Ovary (tissue), 9 donors: ENCODE results near the gene ANKS1B. TPM values are rescaled to one million over a fixed set of nuclear protein-coding genes. Genes with fewer than 3 reads are reported as not detected.

Experiments
- DNase-seq, 5 donors: peaks; one replicate each; pipeline ENCODE4 v3.0.0-alpha.2; 2019 to 2020
- H3K27ac ChIP-seq, 2 donors: fragments of 200-600 bp; one replicate each; pipeline versions ENCODE4 v1.5.1 to v1.8.0; 2019 to 2022
- H3K27me3 ChIP-seq: fragments of 200-600 bp; one replicate; pipeline ENCODE4 v1.8.0; 2022
- H3K36me3 ChIP-seq: fragments of 200-600 bp; sonication (generic); one replicate; pipeline ENCODE4 v1.5.1; 2019
- H3K4me1 ChIP-seq: one replicate; pipeline ENCODE4 v1.8.1; 2013; ENCODE audit warnings: mild to moderate bottlenecking, moderate library complexity; ENCODE audit not compliant: insufficient read depth
- H3K4me3 ChIP-seq: fragments of 200-600 bp; sonication (generic); one replicate; pipeline ENCODE4 v1.5.1; 2017
- H3K9me3 ChIP-seq, 2 donors: fragments of 200-600 bp in 1 of 2; sonication (generic) in 1 of 2; one replicate each; pipeline versions ENCODE4 v1.5.1 to v1.8.1; 2013 to 2019; ENCODE audit warnings: mild to moderate bottlenecking in 1 of 2, moderate library complexity in 1 of 2
- EP300 ChIP-seq: sonication (generic); formaldehyde crosslinking; IDR thresholded peaks from one replicate; pipeline ENCODE4 v1.6.1; 2017; ENCODE audit warnings: antibody characterized with exemption
- POLR2A ChIP-seq: fragments of 450-650 bp; IDR thresholded peaks from one replicate; pipeline ENCODE4 v1.6.1; 2017; ENCODE audit warnings: antibody characterized with exemption, mild to moderate bottlenecking, moderate library complexity
- WGBS, 3 donors: extraction: QIAGEN DNeasy Blood & Tissue Kit in 1 of 3; methylation state at CpG; one replicate each; pipeline versions ENCODE4 v1.1.5 to v1.1.7; 2013 to 2017; 5-methylcytosine and 5-hydroxymethylcytosine counted together
- intact Hi-C, 4 donors: fragments of 100-400 bp; cut with DNase I; formaldehyde crosslinking; loops; one replicate each; pipeline versions ENCODE4 v1.11.0 to v1.15.1; 2022 to 2023
- polyA plus RNA-seq, 2 donors: library from polyadenylated mRNA; stranded (reverse); fragments of 200-250 nt in 1 of 2; fragments of 350-450 nt in 1 of 2; fragmentation: Illumina TruSeq in 1 of 2; extraction: RNeasy Lipid Tissue Mini Kit (QIAGEN cat#74804) in 1 of 2; gene quantifications; one replicate each; pipeline ENCODE4 v1.2.3, GENCODE V29; 2013 to 2014
- total RNA-seq, 7 donors: library from RNA; depleted of rRNA in 2 of 7; stranded (reverse); fragments of >200 nt in 2 of 7; fragmentation: NEBNext Ultra II Directional in 3 of 7; extraction: Animal tissue kit (Norgen Biotek cat#: 25700) in 3 of 7; gene quantifications; one replicate each; pipeline versions ENCODE4 v1.1.0 to v1.2.4, GENCODE V29; 2016 to 2023
- TF ChIP-seq, protein P1 (sequence below), 3 donors: fragments of 450-650 bp in 2 of 3; fragments of 200-600 bp in 1 of 3; IDR thresholded peaks; one replicate each; pipeline versions ENCODE4 v1.5.1 to v1.8.0; 2016 to 2022; ENCODE audit warnings: antibody characterized with exemption in 3 of 3, mild to moderate bottlenecking in 1 of 3
- donor health status: DM: no; HTN: no; CAD: no; lungs with moderate emphysema.
- donor health status: DM: no; HTN: no; CAD: no.
- donor health status: Bipolar disorder and iron deficiency.
- donor health status: DM: yes; HTN: yes; CAD: no.
- donor health status: DM: no; HTN: no; CAD: no.
- donor health status: DM: yes; HTN: yes; CAD: no.

The ANKS1B gene
- total and polyA plus RNA-seq, 9 donors = 0.80 to 34.9 (median 7.7) TPM

DNA sequence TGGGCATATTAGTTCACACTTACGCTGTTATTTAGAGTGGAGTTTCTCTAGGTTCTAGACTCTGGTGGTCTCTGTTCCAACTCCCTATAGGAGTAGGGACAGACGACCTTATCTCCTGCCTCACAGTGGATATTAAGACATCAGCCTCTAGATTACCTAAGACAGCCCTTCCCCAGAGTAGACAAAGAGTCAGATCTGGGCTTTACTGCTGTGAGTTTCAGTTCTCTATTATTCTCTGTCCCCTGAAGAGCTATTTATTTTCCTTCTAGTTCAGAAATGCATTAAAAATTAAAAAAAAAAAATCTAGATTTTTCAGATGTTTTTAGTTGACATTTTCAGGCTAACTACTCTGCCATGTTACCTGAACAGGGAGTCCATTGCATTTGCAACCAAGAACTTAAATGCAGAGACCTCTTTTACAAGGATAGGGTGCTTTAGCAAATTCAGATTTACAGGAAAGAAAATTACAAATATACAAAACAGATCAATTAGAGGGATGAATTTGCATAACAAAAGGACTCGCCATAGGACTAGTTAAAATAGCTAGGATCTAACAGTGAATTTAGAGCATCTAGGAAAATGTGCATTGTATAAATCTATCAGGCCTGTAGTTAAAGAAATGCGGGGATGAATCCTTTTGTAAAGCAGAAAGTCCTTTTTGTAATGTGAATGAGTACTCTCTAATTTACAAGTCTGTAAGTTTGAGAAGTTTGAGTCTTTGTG, 958.2 kb downstream of the ANKS1B start:
- Histone ChIP-seq H3K4me3 (no peak overlapping the region), H3K9me3 (no peaks in the 10 kb centered on the region), H3K27ac (no peak overlapping the region), H3K4me1 (no peaks in the 10 kb centered on the region), H3K27me3 (no peaks in the 10 kb centered on the region), H3K36me3 (no peaks in the 10 kb centered on the region)
- DNase-seq = no peak
- 84 to 87% (median 84%) methylated on average over 4 of the region's 4 CpGs for WGBS, 3 donors
- TF ChIP-seq EP300 (no peak), POLR2A (no peak)
- TF ChIP-seq, protein P1, sequence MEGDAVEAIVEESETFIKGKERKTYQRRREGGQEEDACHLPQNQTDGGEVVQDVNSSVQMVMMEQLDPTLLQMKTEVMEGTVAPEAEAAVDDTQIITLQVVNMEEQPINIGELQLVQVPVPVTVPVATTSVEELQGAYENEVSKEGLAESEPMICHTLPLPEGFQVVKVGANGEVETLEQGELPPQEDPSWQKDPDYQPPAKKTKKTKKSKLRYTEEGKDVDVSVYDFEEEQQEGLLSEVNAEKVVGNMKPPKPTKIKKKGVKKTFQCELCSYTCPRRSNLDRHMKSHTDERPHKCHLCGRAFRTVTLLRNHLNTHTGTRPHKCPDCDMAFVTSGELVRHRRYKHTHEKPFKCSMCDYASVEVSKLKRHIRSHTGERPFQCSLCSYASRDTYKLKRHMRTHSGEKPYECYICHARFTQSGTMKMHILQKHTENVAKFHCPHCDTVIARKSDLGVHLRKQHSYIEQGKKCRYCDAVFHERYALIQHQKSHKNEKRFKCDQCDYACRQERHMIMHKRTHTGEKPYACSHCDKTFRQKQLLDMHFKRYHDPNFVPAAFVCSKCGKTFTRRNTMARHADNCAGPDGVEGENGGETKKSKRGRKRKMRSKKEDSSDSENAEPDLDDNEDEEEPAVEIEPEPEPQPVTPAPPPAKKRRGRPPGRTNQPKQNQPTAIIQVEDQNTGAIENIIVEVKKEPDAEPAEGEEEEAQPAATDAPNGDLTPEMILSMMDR (IDR thresholded peaks at IDR 0.05) = no peak
- intact Hi-C loops = no loop called here

DNA sequence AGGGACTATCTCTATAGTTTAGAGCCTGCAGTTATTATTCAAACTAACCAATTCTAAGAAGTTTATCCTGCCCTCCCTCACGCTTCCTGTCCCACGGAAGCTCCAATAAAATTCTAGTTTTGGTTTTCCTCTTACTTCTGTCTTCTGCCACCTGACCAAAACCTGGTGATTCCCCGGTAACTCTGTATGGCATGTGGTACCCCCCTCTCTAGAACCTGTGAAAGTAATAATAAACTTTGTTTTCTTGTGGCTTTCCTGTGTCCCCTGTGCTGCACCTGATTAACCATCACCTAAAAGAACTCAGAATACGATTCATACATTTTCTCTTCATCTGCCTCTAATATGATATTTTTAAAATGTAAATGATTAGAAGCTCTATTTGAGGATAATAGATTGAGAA, 959.9 kb downstream of the ANKS1B start:
- Histone ChIP-seq H3K9me3 (no peaks in the 10 kb centered on the region), H3K27me3 (no peaks in the 10 kb centered on the region), H3K27ac (no peak overlapping the region), H3K4me1 (no peaks in the 10 kb centered on the region), H3K36me3 (no peaks in the 10 kb centered on the region), H3K4me3 (no peak overlapping the region)
- intact Hi-C loops = no loop called here
- DNase-seq = no peak
- TF ChIP-seq POLR2A = no peak
- TF ChIP-seq EP300 = no peak
- TF ChIP-seq, protein P1 (IDR thresholded peaks at IDR 0.05) = no peak
- WGBS, 3 donors = 86 to 93% (median 87%) methylated on average over 4 of the region's 4 CpGs

DNA sequence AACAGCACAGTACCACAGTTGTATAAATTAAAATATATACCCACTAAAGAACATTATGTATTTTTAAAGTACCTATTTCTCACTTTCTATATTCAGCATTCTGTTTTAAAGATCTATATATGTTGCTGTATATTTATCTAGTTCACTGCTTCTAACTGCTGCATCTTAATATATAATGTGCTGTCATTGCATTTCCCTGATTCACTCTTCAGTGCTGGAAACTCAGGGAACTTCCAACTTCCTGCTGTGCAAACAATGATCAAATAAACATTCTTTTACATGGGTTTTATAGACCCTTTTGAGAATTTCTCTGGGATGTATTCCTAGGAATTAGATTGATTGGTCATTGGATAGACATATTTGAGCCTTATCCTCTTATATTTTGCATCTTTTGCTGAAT, 960.5 kb downstream of the ANKS1B start:
- intact Hi-C loops = no loop called here
- no peak overlapping the region for H3K4me3 ChIP-seq
- no peaks in the 10 kb centered on the region for H3K36me3 ChIP-seq
- no peaks in the 10 kb centered on the region for H3K27me3 ChIP-seq
- TF ChIP-seq EP300 (no peak), POLR2A (no peak)
- TF ChIP-seq, protein P1 (IDR thresholded peaks at IDR 0.05) = no peak
- no peaks in the 10 kb centered on the region for H3K4me1 ChIP-seq
- no peak for DNase-seq
- no peak overlapping the region for H3K27ac ChIP-seq
- no peaks in the 10 kb centered on the region for H3K9me3 ChIP-seq

DNA sequence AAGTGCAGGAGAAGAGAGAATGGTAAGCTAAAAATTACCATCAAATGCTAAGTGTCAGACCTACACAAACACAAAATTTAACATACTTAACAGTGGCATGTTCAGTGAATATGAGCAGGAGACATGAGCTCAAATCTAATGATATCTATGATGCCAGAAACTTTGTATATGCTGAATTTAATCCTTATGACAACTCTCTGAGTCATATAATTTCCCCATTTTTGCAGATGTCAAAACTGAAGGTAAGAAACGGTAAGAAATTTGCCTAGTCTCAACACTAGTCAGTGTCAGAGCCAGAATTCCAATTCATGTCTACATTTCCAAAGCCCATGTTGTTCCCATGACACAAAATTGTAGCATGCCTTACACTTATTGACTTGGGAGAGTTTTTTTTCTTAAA, 963.9 kb downstream of the ANKS1B start:
- H3K4me3 ChIP-seq = no peak overlapping the region
- no peaks in the 10 kb centered on the region for H3K27me3 ChIP-seq
- no peaks in the 10 kb centered on the region for H3K9me3 ChIP-seq
- no peak for TF ChIP-seq EP300
- TF ChIP-seq, protein P1 (IDR thresholded peaks at IDR 0.05) = no peak
- TF ChIP-seq POLR2A = no peak
- H3K36me3 ChIP-seq = no peaks in the 10 kb centered on the region
- no peak overlapping the region for H3K27ac ChIP-seq
- 68 to 84% (median 76%) methylated on average over 1 of the region's 1 CpG for WGBS, 3 donors
- intact Hi-C loops = no loop called here
- H3K4me1 ChIP-seq = no peaks in the 10 kb centered on the region
- no peak for DNase-seq
